Activated CD4-positive, alpha-beta T cell treated with anti-CD3 and anti-CD28 coated beads, Interleukin-2, amount 50 U/mL, for 16 hours (primary cell): ENCODE data around the gene CIAO2A.

Source experiments
- DNase-seq: peaks from one replicate; pipeline ENCODE4 v3.0.0-alpha.2; 2020

The CIAO2A gene

GRCh38 chr15:64037966-64038365, 55.7 kb downstream of the CIAO2A start:
- no peak for DNase-seq

GRCh38 chr15:64037116-64037515, 56.5 kb downstream of the CIAO2A start:
- no peak for DNase-seq

GRCh38 chr15:64035525-64035924, 58.1 kb downstream of the CIAO2A start:
- no peak for DNase-seq

GRCh38 chr15:64034519-64034918, 59.1 kb downstream of the CIAO2A start:
- no peak for DNase-seq

- DNase-seq = no peak
These were observed 61.3 kb downstream of the CIAO2A start for GRCh38 chr15:64032329-64032728.

- DNase-seq = no peak
These were observed 63.5 kb downstream of the CIAO2A start for GRCh38 chr15:64030123-64030522.

- DNase-seq = no peak
These were observed 64.0 kb downstream of the CIAO2A start for GRCh38 chr15:64029633-64030032.

GRCh38 chr15:64029110-64029509, 64.5 kb downstream of the CIAO2A start:
- no peak for DNase-seq

GRCh38 chr15:64026591-64026990, 67.0 kb downstream of the CIAO2A start:
- no peak for DNase-seq

- DNase-seq = no peak
These were observed 69.2 kb downstream of the CIAO2A start for GRCh38 chr15:64024172-64025050.

- no peak for DNase-seq
These were observed 70.4 kb downstream of the CIAO2A start for GRCh38 chr15:64023220-64023619.

GRCh38 chr15:64022571-64022970, 71.1 kb downstream of the CIAO2A start:
- DNase-seq = no peak
